Neural crest cell (in vitro differentiated cells): Measurements from ENCODE around the gene LRRC18. TPM values are rescaled to one million over a fixed set of nuclear protein-coding genes. Genes with fewer than 3 reads are reported as not detected.

Source experiments
- DNase-seq: peaks from one replicate; pipeline ENCODE4 v3.0.0; 2021; ENCODE audit warnings: low read depth, mixed read lengths, low spot score
- H3K27ac Mint-ChIP-seq: one replicate; pipeline ENCODE4 v1.8.0; 2021; ENCODE audit warnings: mild to moderate bottlenecking, mixed read lengths; ENCODE audit not compliant: unreplicated experiment
- H3K27me3 Mint-ChIP-seq: 2 replicates; pipeline ENCODE4 v1.8.0; 2021; ENCODE audit warnings: low read depth, mild to moderate bottlenecking, mixed read lengths
- H3K36me3 Mint-ChIP-seq: 2 replicates; pipeline ENCODE4 v1.8.0; 2021; ENCODE audit warnings: low read depth, mild to moderate bottlenecking, mixed read lengths
- H3K4me1 Mint-ChIP-seq: 2 replicates; pipeline ENCODE4 v1.8.0; 2021; ENCODE audit warnings: mixed read lengths
- H3K4me3 Mint-ChIP-seq: one replicate; pipeline ENCODE4 v1.8.0; 2021; ENCODE audit warnings: mild to moderate bottlenecking, mixed read lengths
- H3K9me3 Mint-ChIP-seq: 2 replicates; pipeline ENCODE4 v1.8.0; 2021; ENCODE audit warnings: mixed read lengths
- CTCF ChIP-seq: fragments of 200-600 bp; sonication (generic); conservative IDR thresholded peaks from 2 replicates; pipeline ENCODE4 v1.5.0; 2021; ENCODE audit warnings: antibody characterized with exemption, mild to moderate bottlenecking
- total RNA-seq: library from RNA; stranded (reverse); gene quantifications from 2 replicates; pipeline ENCODE4 v1.2.1, GENCODE V29; 2021

The LRRC18 gene
- total RNA-seq, 1 donor from 2014 or later: not detected

GRCh38 chr10:48978318-48978717, 38.7 kb upstream of the LRRC18 start:
- Mint-ChIP-seq H3K27me3 (peaks cover 15% of the 10 kb centered on the region), H3K27ac (no peak overlapping the region), H3K4me3 (no peak overlapping the region), H3K9me3 (no peaks in the 10 kb centered on the region), H3K4me1 (peaks cover 5% of the 10 kb centered on the region), H3K36me3 (no peaks in the 10 kb centered on the region)
- no peak for DNase-seq
- no peak for TF ChIP-seq CTCF

GRCh38 chr10:48976196-48976595, 36.6 kb upstream of the LRRC18 start:
- no peaks in the 10 kb centered on the region for H3K9me3 Mint-ChIP-seq
- H3K27ac Mint-ChIP-seq: no peak overlapping the region
- TF ChIP-seq CTCF: peak; percentile 20
- peaks cover 22% of the 10 kb centered on the region for H3K27me3 Mint-ChIP-seq
- DNase-seq: no peak
- no peaks in the 10 kb centered on the region for H3K36me3 Mint-ChIP-seq
- peaks cover 2% of the 10 kb centered on the region for H3K4me1 Mint-ChIP-seq
- H3K4me3 Mint-ChIP-seq: no peak overlapping the region

GRCh38 chr10:48974510-48975156, 35.0 kb upstream of the LRRC18 start:
- no peak for DNase-seq
- no peaks in the 10 kb centered on the region for H3K36me3 Mint-ChIP-seq
- no peak for TF ChIP-seq CTCF
- H3K27me3 Mint-ChIP-seq: peaks cover 20% of the 10 kb centered on the region
- no peaks in the 10 kb centered on the region for H3K4me1 Mint-ChIP-seq
- no peak overlapping the region for H3K4me3 Mint-ChIP-seq
- no peak overlapping the region for H3K27ac Mint-ChIP-seq
- H3K9me3 Mint-ChIP-seq: no peaks in the 10 kb centered on the region

GRCh38 chr10:48973065-48973464, 33.4 kb upstream of the LRRC18 start:
- no peak for TF ChIP-seq CTCF
- H3K27ac Mint-ChIP-seq: no peak overlapping the region
- no peaks in the 10 kb centered on the region for H3K4me1 Mint-ChIP-seq
- peaks cover 13% of the 10 kb centered on the region for H3K27me3 Mint-ChIP-seq
- no peaks in the 10 kb centered on the region for H3K9me3 Mint-ChIP-seq
- no peak overlapping the region for H3K4me3 Mint-ChIP-seq
- no peaks in the 10 kb centered on the region for H3K36me3 Mint-ChIP-seq
- DNase-seq: no peak

- Mint-ChIP-seq H3K9me3 (no peaks in the 10 kb centered on the region), H3K36me3 (no peaks in the 10 kb centered on the region), H3K27ac (no peak overlapping the region), H3K27me3 (peaks cover 14% of the 10 kb centered on the region), H3K4me1 (no peaks in the 10 kb centered on the region), H3K4me3 (no peak overlapping the region)
- TF ChIP-seq CTCF: no peak
- DNase-seq: no peak
Observed at GRCh38 chr10:48970654-48971053, 31.0 kb upstream of the LRRC18 start.

GRCh38 chr10:48970046-48970445, 30.4 kb upstream of the LRRC18 start:
- H3K27me3 Mint-ChIP-seq: peaks cover 10% of the 10 kb centered on the region
- no peak for DNase-seq
- no peaks in the 10 kb centered on the region for H3K4me1 Mint-ChIP-seq

More at GRCh38 chr10:48970046-48970445, 30.4 kb upstream of the LRRC18 start:
- no peaks in the 10 kb centered on the region for H3K36me3 Mint-ChIP-seq
- no peak overlapping the region for H3K4me3 Mint-ChIP-seq
- no peak overlapping the region for H3K27ac Mint-ChIP-seq
- TF ChIP-seq CTCF: no peak
- no peaks in the 10 kb centered on the region for H3K9me3 Mint-ChIP-seq
